CD4-positive, alpha-beta T cell (primary cell): ENCODE results near the gene ERF. TPM values are rescaled to one million over a fixed set of nuclear protein-coding genes. Genes with fewer than 3 reads are reported as not detected.

ENCODE experiments used
- ATAC-seq: fragments of 200-7000 bp; cut with Tn5 transposase; one replicate; pipeline ENCODE4 v1.10.0; 2022; ENCODE audit warnings: mild to moderate bottlenecking; ENCODE audit not compliant: poor library complexity
- CTCF ChIA-PET: fragments of 350-600 bp; sonication (Branson Sonifier 250); formaldehyde crosslinking; loops from one replicate; lab custom pipeline; 2021; ENCODE audit warnings: antibody characterized with exemption, inconsistent platforms; lab: Charles Lee
- POLR2A ChIA-PET: fragments of 350-600 bp; sonication (Branson Sonifier 250); formaldehyde crosslinking; loops from one replicate; lab custom pipeline; 2021; ENCODE audit warnings: antibody characterized with exemption, inconsistent platforms; lab: Charles Lee
- DNase-seq, 14 experiments: peaks; one replicate each; pipeline ENCODE4 v3.0.0-alpha.2; 2013 to 2020; ENCODE audit warnings: mixed read lengths in 2 of 14
- H3K27ac ChIP-seq, 2 donors: one replicate each; pipeline versions ENCODE4 v1.5.1 to v1.7.0; 2013; ENCODE audit warnings: low read length in 2 of 2, low read depth in 1 of 2, mild to moderate bottlenecking in 1 of 2
- H3K27me3 ChIP-seq, 2 experiments: 1 replicate in 1 of 2; 2 replicates in 1 of 2; pipeline versions ENCODE4 v1.6.1 to v1.7.0; 2013; ENCODE audit warnings: low read length in 2 of 2, control low read depth in 1 of 2, mild to moderate bottlenecking in 1 of 2, moderate library complexity in 1 of 2; ENCODE audit not compliant: insufficient read depth in 2 of 2, control insufficient read depth in 1 of 2
- H3K36me3 ChIP-seq: one replicate; pipeline ENCODE4 v1.6.1; 2013; ENCODE audit warnings: low read length, control low read depth; ENCODE audit not compliant: insufficient read depth
- H3K4me1 ChIP-seq: one replicate; pipeline ENCODE4 v1.6.1; 2013; ENCODE audit warnings: low read length, control low read depth; ENCODE audit not compliant: insufficient read depth
- H3K4me3 ChIP-seq: one replicate; pipeline ENCODE4 v1.5.1; 2013; ENCODE audit warnings: mild to moderate bottlenecking, low read length, moderate library complexity
- H3K9me3 ChIP-seq, 2 experiments: 1 replicate in 1 of 2; 2 replicates in 1 of 2; pipeline versions ENCODE4 v1.6.1 to v1.7.0; 2013; ENCODE audit warnings: low read length in 2 of 2, mild to moderate bottlenecking in 2 of 2, control low read depth in 1 of 2, moderate library complexity in 1 of 2; ENCODE audit not compliant: control insufficient read depth in 1 of 2, insufficient read depth in 1 of 2
- H3K27ac Mint-ChIP-seq: one replicate; pipeline ENCODE4 v1.8.0; 2020; ENCODE audit warnings: mixed read lengths
- H3K27me3 Mint-ChIP-seq: one replicate; pipeline ENCODE4 v1.8.0; 2021; ENCODE audit warnings: mixed read lengths
- H3K36me3 Mint-ChIP-seq: one replicate; pipeline ENCODE4 v1.8.0; 2021; ENCODE audit warnings: low read depth, mixed read lengths
- H3K4me1 Mint-ChIP-seq: one replicate; pipeline ENCODE4 v1.8.0; 2021; ENCODE audit warnings: low read depth, mixed read lengths
- H3K4me3 Mint-ChIP-seq: one replicate; pipeline ENCODE4 v1.8.0; 2020; ENCODE audit warnings: mild to moderate bottlenecking, mixed read lengths
- H3K9me3 Mint-ChIP-seq: one replicate; pipeline ENCODE4 v1.8.0; 2020; ENCODE audit warnings: mixed read lengths
- intact Hi-C, 2 experiments: fragments of 100-400 bp; cut with DNase I in 1 of 2; cut with micrococcal nuclease in 1 of 2; formaldehyde crosslinking; loops; one replicate each; pipeline versions ENCODE4 v1.15.1 to v1.9.0; 2023 to 2025; cut with DNase I, micrococcal nuclease
- total RNA-seq, 174 experiments: library from RNA in 2 of 174; stranded (reverse) in 2 of 174; gene quantifications; one replicate each; pipeline ENCODE4 v1.2.3 and lab custom pipeline; 2021 to 2026
- TF ChIP-seq, protein P1 (sequence below): fragments of 200-600 bp; IDR thresholded peaks from one replicate; pipeline ENCODE4 v1.8.0; 2022; ENCODE audit warnings: antibody characterized with exemption, mild to moderate bottlenecking

ERF gene
- total RNA-seq, 2 experiments from 2014 or later: 105 to 113 TPM

- Histone ChIP-seq H3K27ac (no peak overlapping the region), H3K27me3 (no peaks in the 10 kb centered on the region), H3K4me3 (no peak overlapping the region), H3K36me3 (peaks cover 51% of the 10 kb centered on the region), H3K4me1 (peaks cover 42% of the 10 kb centered on the region), H3K9me3 (peaks cover 0 to 3% of the 10 kb centered on the region in 2 experiments)
- Mint-ChIP-seq H3K27me3 (no peaks in the 10 kb centered on the region), H3K9me3 (no peaks in the 10 kb centered on the region), H3K27ac (no peak overlapping the region), H3K36me3 (peaks cover 68% of the 10 kb centered on the region), H3K4me1 (peaks cover 33% of the 10 kb centered on the region), H3K4me3 (no peak overlapping the region)
- no peak for DNase-seq
- no peak for ATAC-seq
- ChIA-PET CTCF (no interaction called here), POLR2A (interaction anchor here (1.1 kb wide), 1 partner anchor 18 kb away, joined by 3 read pairs; the partner anchor contains the start of gene GSK3A)
- TF ChIP-seq, protein P1, sequence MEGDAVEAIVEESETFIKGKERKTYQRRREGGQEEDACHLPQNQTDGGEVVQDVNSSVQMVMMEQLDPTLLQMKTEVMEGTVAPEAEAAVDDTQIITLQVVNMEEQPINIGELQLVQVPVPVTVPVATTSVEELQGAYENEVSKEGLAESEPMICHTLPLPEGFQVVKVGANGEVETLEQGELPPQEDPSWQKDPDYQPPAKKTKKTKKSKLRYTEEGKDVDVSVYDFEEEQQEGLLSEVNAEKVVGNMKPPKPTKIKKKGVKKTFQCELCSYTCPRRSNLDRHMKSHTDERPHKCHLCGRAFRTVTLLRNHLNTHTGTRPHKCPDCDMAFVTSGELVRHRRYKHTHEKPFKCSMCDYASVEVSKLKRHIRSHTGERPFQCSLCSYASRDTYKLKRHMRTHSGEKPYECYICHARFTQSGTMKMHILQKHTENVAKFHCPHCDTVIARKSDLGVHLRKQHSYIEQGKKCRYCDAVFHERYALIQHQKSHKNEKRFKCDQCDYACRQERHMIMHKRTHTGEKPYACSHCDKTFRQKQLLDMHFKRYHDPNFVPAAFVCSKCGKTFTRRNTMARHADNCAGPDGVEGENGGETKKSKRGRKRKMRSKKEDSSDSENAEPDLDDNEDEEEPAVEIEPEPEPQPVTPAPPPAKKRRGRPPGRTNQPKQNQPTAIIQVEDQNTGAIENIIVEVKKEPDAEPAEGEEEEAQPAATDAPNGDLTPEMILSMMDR: no peak
- intact Hi-C loops: no loop called here
Observed at GRCh38 chr19:42224940-42225717, 29.8 kb downstream of the ERF start.

DNA sequence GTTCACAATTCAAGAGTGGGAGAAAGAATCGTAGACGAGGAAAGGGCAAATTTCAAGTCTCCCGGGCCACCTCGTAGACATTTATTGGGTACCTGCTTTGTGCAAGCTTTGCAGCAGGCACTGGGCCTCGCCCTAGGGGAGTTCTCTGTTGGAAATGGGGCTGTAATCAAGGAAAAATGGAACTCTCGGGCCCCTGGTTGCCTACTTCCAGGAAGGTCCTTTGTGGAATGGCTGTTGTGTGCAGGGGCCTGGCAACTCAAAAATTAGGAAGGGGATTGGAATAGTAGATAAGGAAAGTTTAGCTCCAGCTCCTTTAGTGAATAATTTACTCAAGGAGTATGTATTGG is 34.2 kb downstream of the ERF start:
- peaks cover 21% of the 10 kb centered on the region for H3K36me3 ChIP-seq
- no peaks in the 10 kb centered on the region for H3K9me3 Mint-ChIP-seq
- H3K4me3 ChIP-seq: peak overlapping the region; percentile 98
- ATAC-seq: no peak
- intact Hi-C loops: loop anchor here (1.0 kb wide), 1 partner anchor 22 kb away; the partner anchor contains the start of gene GSK3A (in 2 of the 2)
- no peak for DNase-seq
- TF ChIP-seq, protein P1: no peak
- ChIA-PET POLR2A (interaction anchor here (1.0 to 3.0 kb wide), 8 partner anchors 9 to 229 kb away, joined by 3 to 28 read pairs (median 6); partner anchors contain the start of gene GSK3A), CTCF (interaction anchor here (0.6 to 1.9 kb wide), 4 partner anchors 21 to 30 kb away, joined by 3 to 5 read pairs (median 4); partner anchors contain the start of gene GSK3A)
- H3K4me1 Mint-ChIP-seq: peaks cover 51% of the 10 kb centered on the region
- H3K36me3 Mint-ChIP-seq: peaks cover 42% of the 10 kb centered on the region
- H3K27ac ChIP-seq: peak overlapping the region; percentile 67 to 70
- H3K9me3 ChIP-seq: peaks cover 0 to 4% of the 10 kb centered on the region in 2 experiments
- H3K4me3 Mint-ChIP-seq: peak overlapping the region; percentile 96
- peak overlapping the region; percentile 93 for H3K27ac Mint-ChIP-seq
- no peaks in the 10 kb centered on the region for H3K27me3 Mint-ChIP-seq
- H3K4me1 ChIP-seq: peaks cover 58% of the 10 kb centered on the region
- no peaks in the 10 kb centered on the region for H3K27me3 ChIP-seq

DNA sequence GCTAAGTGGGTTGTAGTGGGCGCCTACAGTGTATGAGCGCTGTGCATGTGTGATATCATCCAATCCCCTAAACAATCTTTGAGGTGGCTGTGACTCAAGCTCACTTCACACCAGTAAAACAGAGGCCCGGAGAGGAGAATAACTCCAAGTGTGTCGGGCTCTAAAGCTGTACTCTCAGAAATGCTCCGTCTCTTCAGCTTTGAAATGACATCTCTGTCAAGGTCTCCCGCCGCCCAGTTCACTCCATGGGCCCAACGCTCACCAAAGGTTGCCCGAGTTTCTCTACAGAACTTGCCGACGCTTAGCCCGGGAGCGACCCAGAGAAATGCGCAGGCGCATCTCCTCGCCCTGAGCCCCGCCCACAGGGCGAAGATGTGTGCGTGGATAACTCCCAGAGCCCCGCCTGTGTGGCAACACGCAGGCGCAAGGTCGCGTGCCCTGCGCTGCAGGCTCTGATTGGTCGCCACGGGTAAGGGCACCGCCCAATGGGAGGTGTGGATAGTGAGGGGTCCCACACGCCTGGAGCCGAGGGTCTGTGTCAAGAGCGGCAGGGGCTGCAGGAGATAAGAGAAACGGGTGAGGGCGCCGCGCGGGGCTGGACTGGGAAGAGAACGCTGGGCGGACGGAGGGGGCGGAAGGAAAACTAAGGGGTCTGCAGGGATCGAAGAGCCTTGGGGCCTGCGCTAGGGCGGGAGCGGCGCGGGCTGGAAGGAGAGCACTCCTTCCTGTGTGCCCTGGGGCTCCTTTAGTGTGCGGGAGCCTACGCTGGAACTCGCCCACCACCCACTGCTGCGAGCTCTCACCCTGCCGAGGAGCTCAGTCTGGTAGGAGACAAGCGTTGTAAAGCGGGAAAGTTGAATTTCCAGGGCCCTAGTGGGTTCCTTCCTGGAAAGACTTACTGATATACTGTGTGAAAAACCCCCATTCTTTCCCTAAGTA is 34.8 kb downstream of the ERF start, which contains the start of gene ZNF526:
Gene ZNF526, plus strand, starts transcription at position 501 of the 939 bp plus-strand sequence. CDS start 4,092 bp downstream, outside the sequence.
- intact Hi-C loops: loop anchor here (1.0 to 5.0 kb wide), 2 partner anchors 22 to 43 kb away; partner anchors contain the start of gene GSK3A (in 2 of the 2)
- Mint-ChIP-seq H3K4me1 (peaks cover 58% of the 10 kb centered on the region), H3K27me3 (no peaks in the 10 kb centered on the region), H3K9me3 (no peaks in the 10 kb centered on the region), H3K36me3 (peaks cover 46% of the 10 kb centered on the region), H3K4me3 (peak within 1 kb of the TSS; percentile 96), H3K27ac (peak within 1 kb of the TSS; percentile 93)
- H3K4me3 ChIP-seq: peak within 1 kb of the TSS; percentile 98
- H3K36me3 ChIP-seq: peaks cover 21% of the 10 kb centered on the region
- no peaks in the 10 kb centered on the region for H3K27me3 ChIP-seq
- POLR2A ChIA-PET: interaction anchor here (1.0 to 3.0 kb wide), 10 partner anchors 10 to 332 kb away, joined by 3 to 28 read pairs (median 4); partner anchors contain the start of genes ERF and GSK3A
- H3K9me3 ChIP-seq: peaks cover 0 to 4% of the 10 kb centered on the region in 2 experiments
- DNase-seq: peak; percentile 93 to 99 (median 96)
- TF ChIP-seq, protein P1: no peak
- H3K4me1 ChIP-seq: peaks cover 64% of the 10 kb centered on the region
- CTCF ChIA-PET: interaction anchor here (0.9 to 1.9 kb wide), 5 partner anchors 20 to 35 kb away, joined by 3 to 6 read pairs (median 5); partner anchors contain the start of gene GSK3A
- peak; percentile 80 for ATAC-seq
- H3K27ac ChIP-seq: peak within 1 kb of the TSS; percentile 70 to 78
